Mucosa of gallbladder (tissue), 1 donor: Measurements from ENCODE around the gene DOHH. TPM values are rescaled to one million over a fixed set of nuclear protein-coding genes. Genes with fewer than 3 reads are reported as not detected.
A peak's percentile ranks its signal among the peaks of the same experiment; 100 is the strongest.
"Not testable (repeated sequence)": the region's sequence is repeated elsewhere in the genome, so short reads cannot be mapped to it uniquely, and the experiment has no call there.

Source experiments
- DNase-seq: peaks from one replicate; pipeline ENCODE4 v3.0.0-alpha.2; 2020; ENCODE audit warnings: low spot score
- total RNA-seq: library from RNA; stranded (reverse); gene quantifications from one replicate; pipeline ENCODE4 v1.2.1, GENCODE V29; 2021
- donor health status: DM: no; HTN: no; CAD: no.

The DOHH gene
- total RNA-seq, 1 donor from 2014 or later = 11.6 TPM

- peak; percentile 89 for DNase-seq
Measured at GRCh38 chr19:3459089-3459881, 41.2 kb downstream of the DOHH start.

- no peak for DNase-seq
Measured at GRCh38 chr19:3458229-3459088, 42.0 kb downstream of the DOHH start.

- no peak for DNase-seq
Measured at GRCh38 chr19:3457528-3458228, 42.8 kb downstream of the DOHH start.

GRCh38 chr19:3456925-3457527 lies 43.4 kb downstream of the DOHH start:
- DNase-seq = no peak

GRCh38 chr19:3455960-3456601 lies 44.4 kb downstream of the DOHH start:
- DNase-seq = no peak

GRCh38 chr19:3455393-3455955 lies 45.0 kb downstream of the DOHH start:
- no peak for DNase-seq

GRCh38 chr19:3454656-3455392 lies 45.6 kb downstream of the DOHH start:
- DNase-seq = no peak

- no peak for DNase-seq
Measured at GRCh38 chr19:3453840-3454239, 46.6 kb downstream of the DOHH start.

GRCh38 chr19:3452942-3453214 lies 47.6 kb downstream of the DOHH start:
- not testable (repeated sequence) for DNase-seq

GRCh38 chr19:3452171-3452941 lies 48.1 kb downstream of the DOHH start:
- DNase-seq = no peak

- no peak for DNase-seq
Measured at GRCh38 chr19:3451451-3451866, 49.0 kb downstream of the DOHH start.

GRCh38 chr19:3450796-3451411 lies 49.6 kb downstream of the DOHH start:
- peak; percentile 76 for DNase-seq

- DNase-seq = no peak
Measured at GRCh38 chr19:3448616-3449334, 51.7 kb downstream of the DOHH start.

GRCh38 chr19:3446657-3447056 lies 53.8 kb downstream of the DOHH start:
- not testable (repeated sequence) for DNase-seq

GRCh38 chr19:3444695-3445234 lies 55.7 kb downstream of the DOHH start:
- DNase-seq = no peak

GRCh38 chr19:3443840-3444694 lies 56.4 kb downstream of the DOHH start:
- DNase-seq = peak; percentile 40

GRCh38 chr19:3442487-3443071 lies 57.9 kb downstream of the DOHH start:
- no peak for DNase-seq
